ENCODE data around the gene SH3D21. TPM values are rescaled to one million over a fixed set of nuclear protein-coding genes. Genes with fewer than 3 reads are reported as not detected.

Gene SH3D21
- total RNA-seq, 1 experiment from 2014 or later: 12.1 TPM

GRCh38 chr1:36330940-36331339 lies 24.8 kb downstream of the SH3D21 start:
- no peaks in the 10 kb centered on the region for H3K9me3 ChIP-seq
- TF ChIP-seq, protein P1, sequence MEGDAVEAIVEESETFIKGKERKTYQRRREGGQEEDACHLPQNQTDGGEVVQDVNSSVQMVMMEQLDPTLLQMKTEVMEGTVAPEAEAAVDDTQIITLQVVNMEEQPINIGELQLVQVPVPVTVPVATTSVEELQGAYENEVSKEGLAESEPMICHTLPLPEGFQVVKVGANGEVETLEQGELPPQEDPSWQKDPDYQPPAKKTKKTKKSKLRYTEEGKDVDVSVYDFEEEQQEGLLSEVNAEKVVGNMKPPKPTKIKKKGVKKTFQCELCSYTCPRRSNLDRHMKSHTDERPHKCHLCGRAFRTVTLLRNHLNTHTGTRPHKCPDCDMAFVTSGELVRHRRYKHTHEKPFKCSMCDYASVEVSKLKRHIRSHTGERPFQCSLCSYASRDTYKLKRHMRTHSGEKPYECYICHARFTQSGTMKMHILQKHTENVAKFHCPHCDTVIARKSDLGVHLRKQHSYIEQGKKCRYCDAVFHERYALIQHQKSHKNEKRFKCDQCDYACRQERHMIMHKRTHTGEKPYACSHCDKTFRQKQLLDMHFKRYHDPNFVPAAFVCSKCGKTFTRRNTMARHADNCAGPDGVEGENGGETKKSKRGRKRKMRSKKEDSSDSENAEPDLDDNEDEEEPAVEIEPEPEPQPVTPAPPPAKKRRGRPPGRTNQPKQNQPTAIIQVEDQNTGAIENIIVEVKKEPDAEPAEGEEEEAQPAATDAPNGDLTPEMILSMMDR (IDR thresholded peaks at IDR 0.05; ENCODE audit: insufficient read depth in 1 of 2, low read depth in 1 of 2, low read length in 1 of 2, severe bottlenecking in 1 of 2, unreplicated experiment in 1 of 2): no peak
- Mint-ChIP-seq H3K27me3 (ENCODE audit: insufficient read depth, unreplicated experiment) (peaks cover 6% of the 10 kb centered on the region), H3K9me3 (ENCODE audit: unreplicated experiment) (no peaks in the 10 kb centered on the region), H3K27ac (ENCODE audit: unreplicated experiment) (no peak overlapping the region), H3K36me3 (ENCODE audit: insufficient read depth, unreplicated experiment) (no peaks in the 10 kb centered on the region), H3K4me3 (ENCODE audit: unreplicated experiment) (no peak overlapping the region), H3K4me1 (ENCODE audit: low read depth, unreplicated experiment) (no peaks in the 10 kb centered on the region)
- H3K4me3 ChIP-seq (ENCODE audit: low read depth, low read length): no peak overlapping the region
- no peaks in the 10 kb centered on the region for H3K27me3 ChIP-seq (replicated peaks; ENCODE audit: control insufficient read depth, insufficient read depth, low read length)
- H3K4me1 ChIP-seq: no peaks in the 10 kb centered on the region
- ChIA-PET CTCF (no interaction called here), POLR2A (no interaction called here)
- no peak for DNase-seq
- H3K36me3 ChIP-seq (ENCODE audit: control insufficient read depth, insufficient read depth, low read length): no peaks in the 10 kb centered on the region
- intact Hi-C loops (cut with micrococcal nuclease; ENCODE audit: unreplicated experiment): no loop called here
- BruUV-seq (replicated peaks): no TSS peak

GRCh38 chr1:36337830-36338229 lies 31.7 kb downstream of the SH3D21 start:
- TF ChIP-seq, protein P1 (IDR thresholded peaks at IDR 0.05; ENCODE audit: insufficient read depth in 1 of 2, low read depth in 1 of 2, low read length in 1 of 2, severe bottlenecking in 1 of 2, unreplicated experiment in 1 of 2): no peak
- POLR2A ChIA-PET: no interaction called here
- peaks cover 9% of the 10 kb centered on the region for H3K36me3 Mint-ChIP-seq (ENCODE audit: insufficient read depth, unreplicated experiment)
- Histone ChIP-seq H3K9me3 (no peaks in the 10 kb centered on the region), H3K4me1 (no peaks in the 10 kb centered on the region), H3K36me3 (ENCODE audit: control insufficient read depth, insufficient read depth, low read length) (no peaks in the 10 kb centered on the region), H3K4me3 (ENCODE audit: low read depth, low read length) (no peak overlapping the region), H3K27me3 (replicated peaks; ENCODE audit: control insufficient read depth, insufficient read depth, low read length) (no peaks in the 10 kb centered on the region)
- H3K9me3 Mint-ChIP-seq (ENCODE audit: unreplicated experiment): no peaks in the 10 kb centered on the region
- H3K4me1 Mint-ChIP-seq (ENCODE audit: low read depth, unreplicated experiment): no peaks in the 10 kb centered on the region
- BruUV-seq (replicated peaks): no TSS peak
- H3K27me3 Mint-ChIP-seq (ENCODE audit: insufficient read depth, unreplicated experiment): no peaks in the 10 kb centered on the region
- DNase-seq: no peak
- no peak overlapping the region for H3K4me3 Mint-ChIP-seq (ENCODE audit: unreplicated experiment)
- intact Hi-C loops (cut with micrococcal nuclease; ENCODE audit: unreplicated experiment): no loop called here
- no peak overlapping the region for H3K27ac Mint-ChIP-seq (ENCODE audit: unreplicated experiment)
- CTCF ChIA-PET: no interaction called here

DNA sequence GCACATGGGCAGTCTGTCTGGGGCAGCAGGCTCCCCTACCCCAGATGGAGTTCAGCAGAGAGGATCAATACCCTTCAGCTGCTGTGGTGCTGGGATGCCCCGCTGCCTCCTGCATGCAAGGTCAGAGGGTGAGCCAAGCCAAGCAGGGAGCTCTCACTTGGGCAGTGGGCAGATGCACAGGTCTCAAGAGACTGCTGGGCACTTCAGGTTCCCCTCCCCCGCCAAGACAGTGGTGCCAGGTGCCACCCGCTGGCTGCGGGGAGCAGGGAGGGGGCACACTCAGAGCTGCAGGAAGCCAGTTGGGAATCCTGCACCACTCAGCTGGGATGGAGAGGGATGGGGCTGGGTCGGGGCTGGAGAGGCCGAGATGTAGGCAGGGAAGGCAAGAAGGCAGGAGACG lies 33.0 kb downstream of the SH3D21 start:
- Mint-ChIP-seq H3K27ac (ENCODE audit: unreplicated experiment) (no peak overlapping the region), H3K36me3 (ENCODE audit: insufficient read depth, unreplicated experiment) (peaks cover 12% of the 10 kb centered on the region), H3K4me1 (ENCODE audit: low read depth, unreplicated experiment) (no peaks in the 10 kb centered on the region), H3K27me3 (ENCODE audit: insufficient read depth, unreplicated experiment) (no peaks in the 10 kb centered on the region), H3K4me3 (ENCODE audit: unreplicated experiment) (no peak overlapping the region), H3K9me3 (ENCODE audit: unreplicated experiment) (no peaks in the 10 kb centered on the region)
- Histone ChIP-seq H3K36me3 (ENCODE audit: control insufficient read depth, insufficient read depth, low read length) (no peaks in the 10 kb centered on the region), H3K27me3 (replicated peaks; ENCODE audit: control insufficient read depth, insufficient read depth, low read length) (no peaks in the 10 kb centered on the region), H3K9me3 (no peaks in the 10 kb centered on the region), H3K4me1 (no peaks in the 10 kb centered on the region), H3K4me3 (ENCODE audit: low read depth, low read length) (no peak overlapping the region)
- CTCF ChIA-PET: no interaction called here
- DNase-seq: no peak
- POLR2A ChIA-PET: no interaction called here
- TF ChIP-seq, protein P1 (IDR thresholded peaks at IDR 0.05; ENCODE audit: insufficient read depth in 1 of 2, low read depth in 1 of 2, low read length in 1 of 2, severe bottlenecking in 1 of 2, unreplicated experiment in 1 of 2): no peak
- BruUV-seq (replicated peaks): no TSS peak
- intact Hi-C loops (cut with micrococcal nuclease; ENCODE audit: unreplicated experiment): no loop called here
